ENCODE measurements around the gene COL23A1. TPM values are rescaled to one million over a fixed set of nuclear protein-coding genes. Genes with fewer than 3 reads are reported as not detected.

The COL23A1 gene
- total and polyA plus RNA-seq, 2 donors (not counting 1 experiment from before 2014, with no cell fraction given), result not detected

- Histone ChIP-seq H3K36me3 (ENCODE audit: control insufficient read depth, insufficient read depth, low read length) (peaks cover 51% of the 10 kb centered on the region), H3K9ac (ENCODE audit: insufficient read depth, low read length) (no peak overlapping the region), H3K79me2 (ENCODE audit: control insufficient read depth, insufficient read depth, low read length) (peaks cover 25% of the 10 kb centered on the region), H3K27ac (ENCODE audit: insufficient read depth, low read length) (no peak overlapping the region), H3K4me1 (ENCODE audit: control insufficient read depth, extremely low read depth, insufficient read depth, low read length) (peaks cover 2% of the 10 kb centered on the region), H4K20me1 (ENCODE audit: control insufficient read depth, extremely low read depth, insufficient read depth, low read length) (peaks cover 8% of the 10 kb centered on the region), H3K9me3 (ENCODE audit: control insufficient read depth, insufficient read depth, low read depth, low read length) (no peaks in the 10 kb centered on the region), H3K4me3 (replicated peaks in 1 of 4; ENCODE audit: control extremely low read depth in 1 of 4, insufficient read depth in 1 of 4, low read depth in 3 of 4, low read length in 4 of 4) (no peak overlapping the region), H2AFZ (ENCODE audit: low read length) (no peak overlapping the region), H3K4me2 (ENCODE audit: extremely low read depth, insufficient read depth, low read length) (no peak overlapping the region), H3K27me3 (ENCODE audit: control insufficient read depth, insufficient read depth, low read length) (no peaks in the 10 kb centered on the region)
- DNase-seq (ENCODE audit: low read depth in 2 of 2), result no peak
- no peak for TF ChIP-seq EZH2 (IDR thresholded peaks at IDR 0.05; ENCODE audit: low read length, missing control alignments)
- no peak for TF ChIP-seq CTCF (conservative IDR thresholded peaks at IDR 0.05 in 1 of 2, IDR thresholded peaks at IDR 0.05 in 1 of 2; ENCODE audit: low read depth in 1 of 2, low read length in 2 of 2)
Measured at GRCh38 chr5:178212241-178213002, 377.8 kb downstream of the COL23A1 start.

GRCh38 chr5:178211095-178212048 lies 378.8 kb downstream of the COL23A1 start:
- Histone ChIP-seq H3K4me2 (ENCODE audit: extremely low read depth, insufficient read depth, low read length) (no peak overlapping the region), H2AFZ (ENCODE audit: low read length) (no peak overlapping the region), H3K9me3 (ENCODE audit: control insufficient read depth, insufficient read depth, low read depth, low read length) (no peaks in the 10 kb centered on the region), H3K27ac (ENCODE audit: insufficient read depth, low read length) (no peak overlapping the region), H4K20me1 (ENCODE audit: control insufficient read depth, extremely low read depth, insufficient read depth, low read length) (peaks cover 10% of the 10 kb centered on the region), H3K4me1 (ENCODE audit: control insufficient read depth, extremely low read depth, insufficient read depth, low read length) (peaks cover 11% of the 10 kb centered on the region), H3K36me3 (ENCODE audit: control insufficient read depth, insufficient read depth, low read length) (peaks cover 58% of the 10 kb centered on the region), H3K4me3 (replicated peaks in 1 of 4; ENCODE audit: control extremely low read depth in 1 of 4, insufficient read depth in 1 of 4, low read depth in 3 of 4, low read length in 4 of 4) (no peak overlapping the region), H3K27me3 (ENCODE audit: control insufficient read depth, insufficient read depth, low read length) (no peaks in the 10 kb centered on the region), H3K79me2 (ENCODE audit: control insufficient read depth, insufficient read depth, low read length) (peaks cover 35% of the 10 kb centered on the region), H3K9ac (ENCODE audit: insufficient read depth, low read length) (no peak overlapping the region)
- DNase-seq (ENCODE audit: low read depth in 2 of 2), result no peak
- TF ChIP-seq CTCF (conservative IDR thresholded peaks at IDR 0.05 in 1 of 2, IDR thresholded peaks at IDR 0.05 in 1 of 2; ENCODE audit: low read depth in 1 of 2, low read length in 2 of 2) (no peak), EZH2 (IDR thresholded peaks at IDR 0.05; ENCODE audit: low read length, missing control alignments) (no peak)

GRCh38 chr5:178210686-178211085 lies 379.5 kb downstream of the COL23A1 start:
- Histone ChIP-seq H3K9me3 (ENCODE audit: control insufficient read depth, insufficient read depth, low read depth, low read length) (no peaks in the 10 kb centered on the region), H3K79me2 (ENCODE audit: control insufficient read depth, insufficient read depth, low read length) (peaks cover 42% of the 10 kb centered on the region), H3K27ac (ENCODE audit: insufficient read depth, low read length) (no peak overlapping the region), H3K9ac (ENCODE audit: insufficient read depth, low read length) (no peak overlapping the region), H3K4me1 (ENCODE audit: control insufficient read depth, extremely low read depth, insufficient read depth, low read length) (peaks cover 15% of the 10 kb centered on the region), H3K36me3 (ENCODE audit: control insufficient read depth, insufficient read depth, low read length) (peaks cover 61% of the 10 kb centered on the region), H3K4me2 (ENCODE audit: extremely low read depth, insufficient read depth, low read length) (no peak overlapping the region), H4K20me1 (ENCODE audit: control insufficient read depth, extremely low read depth, insufficient read depth, low read length) (peaks cover 16% of the 10 kb centered on the region), H3K27me3 (ENCODE audit: control insufficient read depth, insufficient read depth, low read length) (no peaks in the 10 kb centered on the region), H3K4me3 (replicated peaks in 1 of 4; ENCODE audit: control extremely low read depth in 1 of 4, insufficient read depth in 1 of 4, low read depth in 3 of 4, low read length in 4 of 4) (no peak overlapping the region), H2AFZ (ENCODE audit: low read length) (no peak overlapping the region)
- TF ChIP-seq CTCF (conservative IDR thresholded peaks at IDR 0.05 in 1 of 2, IDR thresholded peaks at IDR 0.05 in 1 of 2; ENCODE audit: low read depth in 1 of 2, low read length in 2 of 2), result no peak
- TF ChIP-seq EZH2 (IDR thresholded peaks at IDR 0.05; ENCODE audit: low read length, missing control alignments), result no peak
- no peak for DNase-seq (ENCODE audit: low read depth in 2 of 2)

Data from fibroblast of lung (primary cell).